Fibroblast of lung (primary cell): ENCODE data around the gene SIGLEC6.

Experiments
- CTCF ChIP-seq, 2 donors: IDR thresholded peaks in 1 of 2; conservative IDR thresholded peaks in 1 of 2; 1 replicate in 1 of 2; 2 replicates in 1 of 2; pipeline ENCODE4 v1.5.1; 2011 to 2012; ENCODE audit warnings: low read length in 2 of 2, control low read depth in 1 of 2, inconsistent platforms in 1 of 2, low read depth in 1 of 2, mild to moderate bottlenecking in 1 of 2
- EZH2 ChIP-seq: IDR thresholded peaks from 2 replicates; pipeline ENCODE4 v1.5.1; 2012; ENCODE audit warnings: low read length, control low read depth, mild to moderate bottlenecking; ENCODE audit errors: missing control alignments

GRCh38 chr19:51570962-51571575 lies 39.6 kb upstream of the SIGLEC6 start, which contains the start of gene ZNF175:
- TF ChIP-seq CTCF (conservative IDR thresholded peaks at IDR 0.05 in 1 of 2, IDR thresholded peaks at IDR 0.05 in 1 of 2; ENCODE audit: low read depth in 1 of 2, low read length in 2 of 2): no peak
- TF ChIP-seq EZH2: no peak
